ENCODE measurements around the gene STAG1.

DNA sequence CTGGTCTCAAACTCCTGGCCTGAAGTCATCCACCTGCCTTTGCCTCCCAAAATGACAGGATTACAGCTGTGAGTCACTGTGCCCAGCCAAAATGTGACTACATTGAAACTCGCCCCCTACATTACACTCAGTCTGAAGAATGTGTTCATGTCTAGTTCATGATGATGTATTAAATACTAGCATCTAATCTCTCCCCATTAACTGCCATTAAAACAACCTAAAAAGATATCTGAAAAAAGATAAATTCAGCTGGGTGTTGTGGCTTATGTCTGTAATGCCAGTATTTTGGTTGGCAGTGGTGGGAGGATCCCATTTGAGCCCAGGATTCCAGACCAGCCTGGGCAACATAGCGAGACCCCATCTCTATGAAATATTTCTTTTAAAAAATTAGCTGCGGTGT lies 342.6 kb downstream of the STAG1 start:
- TF ChIP-seq, protein P1, sequence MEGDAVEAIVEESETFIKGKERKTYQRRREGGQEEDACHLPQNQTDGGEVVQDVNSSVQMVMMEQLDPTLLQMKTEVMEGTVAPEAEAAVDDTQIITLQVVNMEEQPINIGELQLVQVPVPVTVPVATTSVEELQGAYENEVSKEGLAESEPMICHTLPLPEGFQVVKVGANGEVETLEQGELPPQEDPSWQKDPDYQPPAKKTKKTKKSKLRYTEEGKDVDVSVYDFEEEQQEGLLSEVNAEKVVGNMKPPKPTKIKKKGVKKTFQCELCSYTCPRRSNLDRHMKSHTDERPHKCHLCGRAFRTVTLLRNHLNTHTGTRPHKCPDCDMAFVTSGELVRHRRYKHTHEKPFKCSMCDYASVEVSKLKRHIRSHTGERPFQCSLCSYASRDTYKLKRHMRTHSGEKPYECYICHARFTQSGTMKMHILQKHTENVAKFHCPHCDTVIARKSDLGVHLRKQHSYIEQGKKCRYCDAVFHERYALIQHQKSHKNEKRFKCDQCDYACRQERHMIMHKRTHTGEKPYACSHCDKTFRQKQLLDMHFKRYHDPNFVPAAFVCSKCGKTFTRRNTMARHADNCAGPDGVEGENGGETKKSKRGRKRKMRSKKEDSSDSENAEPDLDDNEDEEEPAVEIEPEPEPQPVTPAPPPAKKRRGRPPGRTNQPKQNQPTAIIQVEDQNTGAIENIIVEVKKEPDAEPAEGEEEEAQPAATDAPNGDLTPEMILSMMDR (IDR thresholded peaks at IDR 0.05) = no peak
- TF ChIP-seq POLR2A (IDR thresholded peaks at IDR 0.05; ENCODE audit: low read depth) = no peak
- TF ChIP-seq POLR2AphosphoS5 (IDR thresholded peaks at IDR 0.05) = no peak
- no peak for TF ChIP-seq EP300 (IDR thresholded peaks at IDR 0.05)

All from esophagus muscularis mucosa (tissue), 4 donors.